ENCODE results near the gene FKBP5.
"Not testable (repeated sequence)": the region's sequence is repeated elsewhere in the genome, so short reads cannot be mapped to it uniquely, and the experiment has no call there.

Gene FKBP5

GRCh38 chr6:35675871-35676459 lies 12.8 kb downstream of the FKBP5 start:
- H3F3A ChIP-seq (ENCODE audit: insufficient read depth, low read length): no peaks in the 10 kb centered on the region
- H3K4me2 ChIP-seq (ENCODE audit: low read length): no peak overlapping the region
- H3K27ac ChIP-seq (ENCODE audit: low read depth, low read length, poor library complexity, severe bottlenecking): no peak overlapping the region
- H3K9me3 ChIP-seq (ENCODE audit: low read length): no peaks in the 10 kb centered on the region
- TF ChIP-seq EZH2 (IDR thresholded peaks at IDR 0.05; ENCODE audit: borderline replicate concordance, low read length) (no peak), CTCF (IDR thresholded peaks at IDR 0.05; ENCODE audit: low read length) (no peak)
- H3K27me3 ChIP-seq (ENCODE audit: insufficient read depth, low read length): no peaks in the 10 kb centered on the region
- H3K9ac ChIP-seq (ENCODE audit: low read length): no peak overlapping the region
- H3K36me3 ChIP-seq (ENCODE audit: insufficient read depth, low read length): peaks cover 45% of the 10 kb centered on the region
- no peak overlapping the region for H2AFZ ChIP-seq (ENCODE audit: low read length)
- no peak overlapping the region for H3K4me3 ChIP-seq (ENCODE audit: low read depth, low read length, poor library complexity, severe bottlenecking)
- H4K20me1 ChIP-seq (ENCODE audit: insufficient read depth, low read length): no peaks in the 10 kb centered on the region
- H3K79me2 ChIP-seq (ENCODE audit: insufficient read depth, low read length): peaks cover 99% of the 10 kb centered on the region
- no peaks in the 10 kb centered on the region for H3K9me2 ChIP-seq (ENCODE audit: low read depth, low read length)
- H3K4me1 ChIP-seq (ENCODE audit: insufficient read depth, low read length, severe bottlenecking): peaks cover 40% of the 10 kb centered on the region

GRCh38 chr6:35674594-35674993 lies 14.1 kb downstream of the FKBP5 start:
- Histone ChIP-seq H3F3A (ENCODE audit: insufficient read depth, low read length) (no peaks in the 10 kb centered on the region), H3K9me2 (ENCODE audit: low read depth, low read length) (no peaks in the 10 kb centered on the region), H3K27me3 (ENCODE audit: insufficient read depth, low read length) (no peaks in the 10 kb centered on the region), H3K4me2 (ENCODE audit: low read length) (no peak overlapping the region; the same call in 1 of the 2 replicates), H3K36me3 (ENCODE audit: insufficient read depth, low read length) (peaks cover 39% of the 10 kb centered on the region), H2AFZ (ENCODE audit: low read length) (no peak overlapping the region), H3K9me3 (ENCODE audit: low read length) (no peaks in the 10 kb centered on the region), H3K27ac (ENCODE audit: low read depth, low read length, poor library complexity, severe bottlenecking) (peak overlapping the region; percentile 6), H4K20me1 (ENCODE audit: insufficient read depth, low read length) (no peaks in the 10 kb centered on the region), H3K9ac (ENCODE audit: low read length) (no peak overlapping the region), H3K79me2 (ENCODE audit: insufficient read depth, low read length) (peaks cover 99% of the 10 kb centered on the region), H3K4me3 (ENCODE audit: low read depth, low read length, poor library complexity, severe bottlenecking) (no peak overlapping the region), H3K4me1 (ENCODE audit: insufficient read depth, low read length, severe bottlenecking) (peaks cover 53% of the 10 kb centered on the region)
- TF ChIP-seq EZH2 (IDR thresholded peaks at IDR 0.05; ENCODE audit: borderline replicate concordance, low read length): no peak
- TF ChIP-seq CTCF (IDR thresholded peaks at IDR 0.05; ENCODE audit: low read length): no peak

GRCh38 chr6:35673755-35674154 lies 15.0 kb downstream of the FKBP5 start:
- Histone ChIP-seq H3K79me2 (ENCODE audit: insufficient read depth, low read length) (peaks cover 99% of the 10 kb centered on the region), H3K4me1 (ENCODE audit: insufficient read depth, low read length, severe bottlenecking) (peaks cover 62% of the 10 kb centered on the region), H3K9ac (ENCODE audit: low read length) (no peak overlapping the region), H3F3A (ENCODE audit: insufficient read depth, low read length) (no peaks in the 10 kb centered on the region), H3K27me3 (ENCODE audit: insufficient read depth, low read length) (no peaks in the 10 kb centered on the region), H3K4me2 (ENCODE audit: low read length) (no peak overlapping the region), H4K20me1 (ENCODE audit: insufficient read depth, low read length) (no peaks in the 10 kb centered on the region), H2AFZ (ENCODE audit: low read length) (no peak overlapping the region), H3K36me3 (ENCODE audit: insufficient read depth, low read length) (peaks cover 31% of the 10 kb centered on the region), H3K27ac (ENCODE audit: low read depth, low read length, poor library complexity, severe bottlenecking) (peak overlapping the region; percentile 6), H3K9me3 (ENCODE audit: low read length) (no peaks in the 10 kb centered on the region), H3K4me3 (ENCODE audit: low read depth, low read length, poor library complexity, severe bottlenecking) (no peak overlapping the region), H3K9me2 (ENCODE audit: low read depth, low read length) (no peaks in the 10 kb centered on the region)
- no peak for TF ChIP-seq EZH2 (IDR thresholded peaks at IDR 0.05; ENCODE audit: borderline replicate concordance, low read length)
- TF ChIP-seq CTCF (IDR thresholded peaks at IDR 0.05; ENCODE audit: low read length): no peak

GRCh38 chr6:35673284-35673666 lies 15.4 kb downstream of the FKBP5 start:
- not testable (repeated sequence) for H2AFZ ChIP-seq (ENCODE audit: low read length); H3F3A ChIP-seq (ENCODE audit: insufficient read depth, low read length); H3K9me3 ChIP-seq (ENCODE audit: low read length); H3K4me3 ChIP-seq (ENCODE audit: low read depth, low read length, poor library complexity, severe bottlenecking); H4K20me1 ChIP-seq (ENCODE audit: insufficient read depth, low read length); H3K9ac ChIP-seq (ENCODE audit: low read length); H3K4me2 ChIP-seq (ENCODE audit: low read length); H3K27me3 ChIP-seq (ENCODE audit: insufficient read depth, low read length); H3K9me2 ChIP-seq (ENCODE audit: low read depth, low read length); H3K27ac ChIP-seq (ENCODE audit: low read depth, low read length, poor library complexity, severe bottlenecking)
- Histone ChIP-seq H3K79me2 (ENCODE audit: insufficient read depth, low read length) (peaks cover 99% of the 10 kb centered on the region), H3K4me1 (ENCODE audit: insufficient read depth, low read length, severe bottlenecking) (peaks cover 66% of the 10 kb centered on the region), H3K36me3 (ENCODE audit: insufficient read depth, low read length) (peaks cover 27% of the 10 kb centered on the region)

- H3K4me1 ChIP-seq (ENCODE audit: insufficient read depth, low read length, severe bottlenecking): peaks cover 71% of the 10 kb centered on the region
- H3K9ac ChIP-seq (ENCODE audit: low read length); H4K20me1 ChIP-seq (ENCODE audit: insufficient read depth, low read length); H3K27ac ChIP-seq (ENCODE audit: low read depth, low read length, poor library complexity, severe bottlenecking); H3K4me2 ChIP-seq (ENCODE audit: low read length); H3K9me3 ChIP-seq (ENCODE audit: low read length); H3F3A ChIP-seq (ENCODE audit: insufficient read depth, low read length); H3K27me3 ChIP-seq (ENCODE audit: insufficient read depth, low read length); H3K4me3 ChIP-seq (ENCODE audit: low read depth, low read length, poor library complexity, severe bottlenecking); H2AFZ ChIP-seq (ENCODE audit: low read length); H3K9me2 ChIP-seq (ENCODE audit: low read depth, low read length): not testable (repeated sequence)
- peaks cover 100% of the 10 kb centered on the region for H3K79me2 ChIP-seq (ENCODE audit: insufficient read depth, low read length)
- peaks cover 21% of the 10 kb centered on the region for H3K36me3 ChIP-seq (ENCODE audit: insufficient read depth, low read length)
Observed at GRCh38 chr6:35670453-35670852, 18.3 kb downstream of the FKBP5 start.

All from OCI-LY1 (cell line).